Measurements from ENCODE around the gene SLC4A1AP. TPM values are rescaled to one million over a fixed set of nuclear protein-coding genes. Genes with fewer than 3 reads are reported as not detected.

SLC4A1AP gene
- total RNA-seq, 4 donors from 2014 or later = 15.4 to 27.0 (median 24.1) TPM

- Histone ChIP-seq H3K27ac (no peak overlapping the region), H3K4me1 (peaks cover 13 to 52% (median 25%) of the 10 kb centered on the region in 3 donors)
- WGBS, 2 donors = 77 to 81% methylated on average over 10 to 14 of the region's 16 CpGs
Measured at GRCh38 chr2:27664622-27665363, 1.1 kb downstream of the SLC4A1AP start.

GRCh38 chr2:27667446-27667845 is 3.8 kb downstream of the SLC4A1AP start:
- no peaks in the 10 kb centered on the region for H3K9me3 ChIP-seq

More at GRCh38 chr2:27664622-27665363, 1.1 kb downstream of the SLC4A1AP start:
- no peaks in the 10 kb centered on the region for H3K9me3 ChIP-seq
- no peak for DNase-seq
- H3K4me3 ChIP-seq = peak overlapping the region; percentile 75 to 90 (median 84)
- H3K36me3 ChIP-seq = peaks cover 6 to 60% (median 31%) of the 10 kb centered on the region in 3 donors
- H3K27me3 ChIP-seq = no peaks in the 10 kb centered on the region
- intact Hi-C loops (cut with DNase I) = no loop called here
- TF ChIP-seq CTCF (IDR thresholded peaks at IDR 0.05) (no peak), POLR2A (IDR thresholded peaks at IDR 0.05) (no peak)

GRCh38 chr2:27671235-27671634 is 7.5 kb downstream of the SLC4A1AP start:
- DNase-seq = no peak
- WGBS, 2 donors = 85 to 86% methylated on average over 4 of the region's 4 CpGs
- H3K4me3 ChIP-seq = no peak overlapping the region
- H3K4me1 ChIP-seq = peaks cover 0 to 14% (median 0%) of the 10 kb centered on the region in 3 donors
- no peaks in the 10 kb centered on the region for H3K27me3 ChIP-seq
- no peak overlapping the region for H3K27ac ChIP-seq
- intact Hi-C loops (cut with DNase I) = no loop called here
- TF ChIP-seq POLR2A (IDR thresholded peaks at IDR 0.05) = no peak
- no peak for TF ChIP-seq CTCF (IDR thresholded peaks at IDR 0.05)
- H3K36me3 ChIP-seq = peaks cover 4 to 99% (median 23%) of the 10 kb centered on the region in 3 donors
- no peaks in the 10 kb centered on the region for H3K9me3 ChIP-seq

More at GRCh38 chr2:27667446-27667845, 3.8 kb downstream of the SLC4A1AP start:
- intact Hi-C loops (cut with DNase I) = no loop called here
- Histone ChIP-seq H3K4me3 (no peak overlapping the region), H3K36me3 (peaks cover 4 to 61% (median 14%) of the 10 kb centered on the region in 3 donors), H3K27ac (no peak overlapping the region), H3K4me1 (peaks cover 13 to 42% (median 23%) of the 10 kb centered on the region in 3 donors), H3K27me3 (no peaks in the 10 kb centered on the region)
- DNase-seq = no peak
- no peak for TF ChIP-seq CTCF (IDR thresholded peaks at IDR 0.05)
- no peak for TF ChIP-seq POLR2A (IDR thresholded peaks at IDR 0.05)
- 69 to 76% methylated on average over 1 of the region's 1 CpG for WGBS, 2 donors

- H3K4me1 ChIP-seq = no peaks in the 10 kb centered on the region
- 86 to 88% methylated on average over 5 of the region's 5 CpGs for WGBS, 2 donors
- no peak for DNase-seq
- H3K9me3 ChIP-seq = no peaks in the 10 kb centered on the region
- H3K36me3 ChIP-seq = peaks cover 4 to 99% (median 27%) of the 10 kb centered on the region in 3 donors
- no peaks in the 10 kb centered on the region for H3K27me3 ChIP-seq
- no peak overlapping the region for H3K27ac ChIP-seq
- intact Hi-C loops (cut with DNase I) = no loop called here
- TF ChIP-seq CTCF (IDR thresholded peaks at IDR 0.05) (no peak), POLR2A (IDR thresholded peaks at IDR 0.05) (no peak)
- no peak overlapping the region for H3K4me3 ChIP-seq
Measured at GRCh38 chr2:27672723-27673486, 9.2 kb downstream of the SLC4A1AP start.

- Histone ChIP-seq H3K4me1 (peaks cover 0 to 32% (median 21%) of the 10 kb centered on the region in 3 donors), H3K9me3 (no peaks in the 10 kb centered on the region), H3K27ac (peak overlapping the region in 1 of 4 donors; percentile 83), H3K27me3 (no peaks in the 10 kb centered on the region), H3K36me3 (peaks cover 0 to 89% (median 29%) of the 10 kb centered on the region in 3 donors), H3K4me3 (no peak overlapping the region)
- intact Hi-C loops (cut with DNase I) = no loop called here
- TF ChIP-seq POLR2A (IDR thresholded peaks at IDR 0.05) = no peak
- DNase-seq = no peak
- WGBS, 2 donors = 82 to 87% methylated on average over 2 of the region's 2 CpGs
Measured at GRCh38 chr2:27680571-27680970, 16.9 kb downstream of the SLC4A1AP start.

Data from esophagus squamous epithelium (tissue), 5 donors.